Measurements from ENCODE around the gene SPSB1.

The SPSB1 gene

GRCh38 chr1:9388335-9389180, 95.9 kb downstream of the SPSB1 start:
- H3K4me1 ChIP-seq (ENCODE audit: control insufficient read depth, insufficient read depth, low read length): peaks cover 17% of the 10 kb centered on the region
- H3K9me3 ChIP-seq (ENCODE audit: control insufficient read depth, low read length): no peaks in the 10 kb centered on the region
- no peak overlapping the region for H3K4me3 ChIP-seq (ENCODE audit: low read length)
- no peaks in the 10 kb centered on the region for H3K36me3 ChIP-seq (ENCODE audit: control insufficient read depth, insufficient read depth, low read length)
- no peaks in the 10 kb centered on the region for H3K27me3 ChIP-seq (ENCODE audit: control insufficient read depth, insufficient read depth, low read length)
- H3K9ac ChIP-seq (ENCODE audit: low read length): no peak overlapping the region

- Histone ChIP-seq H3K36me3 (ENCODE audit: control insufficient read depth, insufficient read depth, low read length) (no peaks in the 10 kb centered on the region), H3K9ac (ENCODE audit: low read length) (no peak overlapping the region), H3K4me3 (ENCODE audit: low read length) (no peak overlapping the region), H3K9me3 (ENCODE audit: control insufficient read depth, low read length) (no peaks in the 10 kb centered on the region), H3K4me1 (ENCODE audit: control insufficient read depth, insufficient read depth, low read length) (peaks cover 14% of the 10 kb centered on the region), H3K27me3 (ENCODE audit: control insufficient read depth, insufficient read depth, low read length) (no peaks in the 10 kb centered on the region)
Observed at GRCh38 chr1:9389968-9390367, 97.3 kb downstream of the SPSB1 start.

- no peaks in the 10 kb centered on the region for H3K9me3 ChIP-seq (ENCODE audit: control insufficient read depth, low read length)
- no peak overlapping the region for H3K9ac ChIP-seq (ENCODE audit: low read length)
- H3K27me3 ChIP-seq (ENCODE audit: control insufficient read depth, insufficient read depth, low read length): no peaks in the 10 kb centered on the region
- no peak overlapping the region for H3K4me3 ChIP-seq (ENCODE audit: low read length)
- H3K36me3 ChIP-seq (ENCODE audit: control insufficient read depth, insufficient read depth, low read length): no peaks in the 10 kb centered on the region
- peaks cover 5% of the 10 kb centered on the region for H3K4me1 ChIP-seq (ENCODE audit: control insufficient read depth, insufficient read depth, low read length)
Observed at GRCh38 chr1:9391620-9392019, 98.9 kb downstream of the SPSB1 start.

DNA sequence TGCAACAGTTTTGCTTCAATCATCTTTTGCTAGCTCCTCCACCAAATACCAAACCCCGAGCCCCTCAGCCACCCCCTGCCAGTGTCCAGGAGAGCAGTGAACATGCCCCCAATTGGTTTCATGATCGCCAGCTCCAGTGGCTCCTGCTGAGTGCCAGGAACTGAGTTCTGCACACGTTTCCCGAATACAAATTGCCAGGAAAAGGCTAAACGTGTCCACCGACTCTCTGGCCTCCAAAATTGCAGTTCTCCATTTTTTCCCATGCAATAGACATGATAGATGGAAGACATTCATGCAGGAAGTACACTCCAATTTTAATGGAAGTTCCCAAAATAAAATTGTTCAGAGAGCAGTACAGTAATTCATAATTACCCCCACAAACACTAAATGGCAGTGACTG, 101.3 kb downstream of the SPSB1 start:
- no peak overlapping the region for H3K4me3 ChIP-seq (ENCODE audit: low read length)
- H3K4me1 ChIP-seq (ENCODE audit: control insufficient read depth, insufficient read depth, low read length): no peaks in the 10 kb centered on the region
- no peaks in the 10 kb centered on the region for H3K9me3 ChIP-seq (ENCODE audit: control insufficient read depth, low read length)
- H3K9ac ChIP-seq (ENCODE audit: low read length): no peak overlapping the region
- H3K27me3 ChIP-seq (ENCODE audit: control insufficient read depth, insufficient read depth, low read length): no peaks in the 10 kb centered on the region
- no peaks in the 10 kb centered on the region for H3K36me3 ChIP-seq (ENCODE audit: control insufficient read depth, insufficient read depth, low read length)

DNA sequence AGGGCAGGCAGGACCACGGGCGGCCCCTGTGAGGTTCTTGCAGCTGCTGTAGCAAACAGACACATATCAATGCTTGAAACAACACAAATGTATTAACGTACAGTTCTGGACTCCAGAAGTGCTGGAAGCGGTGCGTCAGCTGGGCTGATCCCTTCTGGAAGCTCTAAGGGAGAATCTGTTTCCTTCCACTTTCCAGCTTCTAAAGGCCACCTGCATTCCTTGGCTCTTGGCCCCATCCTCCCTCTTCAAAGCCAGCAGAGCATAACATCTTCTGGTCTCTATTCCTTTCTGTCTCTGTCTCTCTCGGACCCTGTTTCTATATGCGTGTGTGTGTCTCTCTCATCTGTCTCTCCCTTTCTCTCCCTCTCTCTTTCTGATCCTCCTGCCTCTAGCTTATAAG, 102.3 kb downstream of the SPSB1 start:
- no peaks in the 10 kb centered on the region for H3K9me3 ChIP-seq (ENCODE audit: control insufficient read depth, low read length)
- H3K9ac ChIP-seq (ENCODE audit: low read length): no peak overlapping the region
- peaks cover 6% of the 10 kb centered on the region for H3K4me1 ChIP-seq (ENCODE audit: control insufficient read depth, insufficient read depth, low read length)
- H3K27me3 ChIP-seq (ENCODE audit: control insufficient read depth, insufficient read depth, low read length): no peaks in the 10 kb centered on the region
- H3K4me3 ChIP-seq (ENCODE audit: low read length): no peak overlapping the region
- H3K36me3 ChIP-seq (ENCODE audit: control insufficient read depth, insufficient read depth, low read length): no peaks in the 10 kb centered on the region

- H3K4me1 ChIP-seq (ENCODE audit: control insufficient read depth, insufficient read depth, low read length): peaks cover 24% of the 10 kb centered on the region
- H3K9me3 ChIP-seq (ENCODE audit: control insufficient read depth, low read length): no peaks in the 10 kb centered on the region
- H3K4me3 ChIP-seq (ENCODE audit: low read length): no peak overlapping the region
- no peaks in the 10 kb centered on the region for H3K27me3 ChIP-seq (ENCODE audit: control insufficient read depth, insufficient read depth, low read length)
- H3K9ac ChIP-seq (ENCODE audit: low read length): no peak overlapping the region
- H3K36me3 ChIP-seq (ENCODE audit: control insufficient read depth, insufficient read depth, low read length): no peaks in the 10 kb centered on the region
Observed at GRCh38 chr1:9397047-9397446, 104.4 kb downstream of the SPSB1 start.

DNA sequence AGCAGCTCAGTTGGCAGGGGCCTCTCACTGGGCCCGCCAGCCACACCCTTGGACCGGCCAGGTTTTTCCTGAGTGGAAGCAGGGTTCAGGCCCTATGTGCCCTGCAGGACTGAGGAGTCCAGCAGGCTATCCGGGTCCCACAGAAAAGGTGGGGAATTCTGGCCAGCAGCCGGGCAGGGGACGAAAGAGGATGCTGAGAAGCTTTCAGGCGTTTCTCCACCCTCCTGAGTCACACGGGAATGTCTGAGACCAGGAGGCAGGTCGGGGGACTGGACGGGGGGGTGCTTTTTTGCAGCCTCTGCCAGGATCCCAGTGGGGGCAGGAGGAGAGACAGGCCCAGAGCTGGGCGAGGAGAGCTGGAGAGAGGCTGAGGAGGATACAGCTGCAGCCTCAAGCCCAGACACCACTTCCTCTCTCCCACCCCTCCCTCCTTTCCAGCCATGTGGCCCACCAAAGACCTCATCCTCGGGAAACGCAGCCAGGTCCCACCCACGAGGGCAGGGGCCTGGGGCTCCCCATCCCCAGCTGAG, 105.4 kb downstream of the SPSB1 start:
- Histone ChIP-seq H3K4me1 (ENCODE audit: control insufficient read depth, insufficient read depth, low read length) (peaks cover 24% of the 10 kb centered on the region), H3K4me3 (ENCODE audit: low read length) (no peak overlapping the region), H3K9ac (ENCODE audit: low read length) (no peak overlapping the region), H3K9me3 (ENCODE audit: control insufficient read depth, low read length) (no peaks in the 10 kb centered on the region), H3K36me3 (ENCODE audit: control insufficient read depth, insufficient read depth, low read length) (no peaks in the 10 kb centered on the region), H3K27me3 (ENCODE audit: control insufficient read depth, insufficient read depth, low read length) (no peaks in the 10 kb centered on the region)

- Histone ChIP-seq H3K36me3 (ENCODE audit: control insufficient read depth, insufficient read depth, low read length) (no peaks in the 10 kb centered on the region), H3K9me3 (ENCODE audit: control insufficient read depth, low read length) (no peaks in the 10 kb centered on the region), H3K4me3 (ENCODE audit: low read length) (no peak overlapping the region), H3K9ac (ENCODE audit: low read length) (no peak overlapping the region), H3K27me3 (ENCODE audit: control insufficient read depth, insufficient read depth, low read length) (no peaks in the 10 kb centered on the region), H3K4me1 (ENCODE audit: control insufficient read depth, insufficient read depth, low read length) (peaks cover 24% of the 10 kb centered on the region)
Observed at GRCh38 chr1:9399510-9400424, 107.1 kb downstream of the SPSB1 start.

- H3K9ac ChIP-seq (ENCODE audit: low read length): no peak overlapping the region
- H3K4me3 ChIP-seq (ENCODE audit: low read length): no peak overlapping the region
- no peaks in the 10 kb centered on the region for H3K36me3 ChIP-seq (ENCODE audit: control insufficient read depth, insufficient read depth, low read length)
- H3K9me3 ChIP-seq (ENCODE audit: control insufficient read depth, low read length): no peaks in the 10 kb centered on the region
- H3K4me1 ChIP-seq (ENCODE audit: control insufficient read depth, insufficient read depth, low read length): peaks cover 24% of the 10 kb centered on the region
- no peaks in the 10 kb centered on the region for H3K27me3 ChIP-seq (ENCODE audit: control insufficient read depth, insufficient read depth, low read length)
Observed at GRCh38 chr1:9400425-9401079, 107.9 kb downstream of the SPSB1 start.

- Histone ChIP-seq H3K9me3 (ENCODE audit: control insufficient read depth, low read length) (no peaks in the 10 kb centered on the region), H3K4me1 (ENCODE audit: control insufficient read depth, insufficient read depth, low read length) (peaks cover 24% of the 10 kb centered on the region), H3K36me3 (ENCODE audit: control insufficient read depth, insufficient read depth, low read length) (no peaks in the 10 kb centered on the region), H3K4me3 (ENCODE audit: low read length) (no peak overlapping the region), H3K9ac (ENCODE audit: low read length) (no peak overlapping the region), H3K27me3 (ENCODE audit: control insufficient read depth, insufficient read depth, low read length) (no peaks in the 10 kb centered on the region)
Observed at GRCh38 chr1:9401080-9401453, 108.4 kb downstream of the SPSB1 start.

DNA sequence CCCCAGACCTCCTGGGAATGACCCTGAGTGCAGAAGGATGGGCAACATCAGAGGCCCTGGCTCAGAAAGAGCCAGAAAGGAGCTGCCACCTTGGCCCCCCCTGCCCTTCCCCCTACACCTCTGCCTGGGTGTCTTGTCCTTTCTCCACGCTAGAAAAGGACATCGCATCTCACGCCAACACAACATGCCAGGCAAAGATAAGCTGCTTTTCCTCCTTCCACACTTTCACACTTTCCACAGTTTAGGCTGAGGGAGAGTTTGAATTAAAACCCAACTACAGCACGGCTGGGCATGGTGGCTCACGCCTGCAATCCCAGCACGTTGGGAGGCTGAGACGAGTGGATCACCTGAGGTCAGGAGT, 109.5 kb downstream of the SPSB1 start:
- Histone ChIP-seq H3K4me1 (ENCODE audit: control insufficient read depth, insufficient read depth, low read length) (peaks cover 24% of the 10 kb centered on the region), H3K27me3 (ENCODE audit: control insufficient read depth, insufficient read depth, low read length) (no peaks in the 10 kb centered on the region), H3K4me3 (ENCODE audit: low read length) (no peak overlapping the region), H3K36me3 (ENCODE audit: control insufficient read depth, insufficient read depth, low read length) (no peaks in the 10 kb centered on the region), H3K9me3 (ENCODE audit: control insufficient read depth, low read length) (no peaks in the 10 kb centered on the region), H3K9ac (ENCODE audit: low read length) (no peak overlapping the region)

Data from mucosa of stomach (tissue), 1 donor.